Ovary (tissue), 9 donors: ENCODE measurements around the gene CD300A. TPM values are rescaled to one million over a fixed set of nuclear protein-coding genes. Genes with fewer than 3 reads are reported as not detected.

Experiments
- DNase-seq, 5 donors: peaks; one replicate each; pipeline ENCODE4 v3.0.0-alpha.2; 2019 to 2020
- H3K27ac ChIP-seq, 2 donors: fragments of 200-600 bp; one replicate each; pipeline versions ENCODE4 v1.5.1 to v1.8.0; 2019 to 2022
- H3K27me3 ChIP-seq: fragments of 200-600 bp; one replicate; pipeline ENCODE4 v1.8.0; 2022
- H3K36me3 ChIP-seq: fragments of 200-600 bp; sonication (generic); one replicate; pipeline ENCODE4 v1.5.1; 2019
- H3K4me1 ChIP-seq: one replicate; pipeline ENCODE4 v1.8.1; 2013; ENCODE audit warnings: mild to moderate bottlenecking, moderate library complexity; ENCODE audit not compliant: insufficient read depth
- H3K4me3 ChIP-seq: fragments of 200-600 bp; sonication (generic); one replicate; pipeline ENCODE4 v1.5.1; 2017
- H3K9me3 ChIP-seq, 2 donors: fragments of 200-600 bp in 1 of 2; sonication (generic) in 1 of 2; one replicate each; pipeline versions ENCODE4 v1.5.1 to v1.8.1; 2013 to 2019; ENCODE audit warnings: mild to moderate bottlenecking in 1 of 2, moderate library complexity in 1 of 2
- CTCF ChIP-seq, 3 donors: fragments of 450-650 bp in 2 of 3; fragments of 200-600 bp in 1 of 3; IDR thresholded peaks; one replicate each; pipeline versions ENCODE4 v1.5.1 to v1.8.0; 2016 to 2022; ENCODE audit warnings: antibody characterized with exemption in 3 of 3, mild to moderate bottlenecking in 1 of 3
- EP300 ChIP-seq: sonication (generic); formaldehyde crosslinking; IDR thresholded peaks from one replicate; pipeline ENCODE4 v1.6.1; 2017; ENCODE audit warnings: antibody characterized with exemption
- POLR2A ChIP-seq: fragments of 450-650 bp; IDR thresholded peaks from one replicate; pipeline ENCODE4 v1.6.1; 2017; ENCODE audit warnings: antibody characterized with exemption, mild to moderate bottlenecking, moderate library complexity
- WGBS, 3 donors: extraction: QIAGEN DNeasy Blood & Tissue Kit in 1 of 3; methylation state at CpG; one replicate each; pipeline versions ENCODE4 v1.1.5 to v1.1.7; 2013 to 2017; 5-methylcytosine and 5-hydroxymethylcytosine counted together
- intact Hi-C, 4 donors: fragments of 100-400 bp; cut with DNase I; formaldehyde crosslinking; loops; one replicate each; pipeline versions ENCODE4 v1.11.0 to v1.15.1; 2022 to 2023
- polyA plus RNA-seq, 2 donors: library from polyadenylated mRNA; stranded (reverse); fragments of 200-250 nt in 1 of 2; fragments of 350-450 nt in 1 of 2; fragmentation: Illumina TruSeq in 1 of 2; extraction: RNeasy Lipid Tissue Mini Kit (QIAGEN cat#74804) in 1 of 2; gene quantifications; one replicate each; pipeline ENCODE4 v1.2.3, GENCODE V29; 2013 to 2014
- total RNA-seq, 7 donors: library from RNA; depleted of rRNA in 2 of 7; stranded (reverse); fragments of >200 nt in 2 of 7; fragmentation: NEBNext Ultra II Directional in 3 of 7; extraction: Animal tissue kit (Norgen Biotek cat#: 25700) in 3 of 7; gene quantifications; one replicate each; pipeline versions ENCODE4 v1.1.0 to v1.2.4, GENCODE V29; 2016 to 2023
- donor health status: DM: no; HTN: no; CAD: no; lungs with moderate emphysema.
- donor health status: DM: no; HTN: no; CAD: no.
- donor health status: Bipolar disorder and iron deficiency.
- donor health status: DM: yes; HTN: yes; CAD: no.
- donor health status: DM: no; HTN: no; CAD: no.
- donor health status: DM: yes; HTN: yes; CAD: no.

Gene CD300A
- total and polyA plus RNA-seq, 9 donors: 1.4 to 5.5 (median 2.1) TPM

- 52 to 67% (median 53%) methylated on average over 21 of the region's 21 CpGs for WGBS, 3 donors
- H3K27ac ChIP-seq: no peak overlapping the region
- intact Hi-C loops: no loop called here
- H3K9me3 ChIP-seq: no peaks in the 10 kb centered on the region
- no peak overlapping the region for H3K4me3 ChIP-seq
- no peaks in the 10 kb centered on the region for H3K4me1 ChIP-seq
- H3K27me3 ChIP-seq: no peaks in the 10 kb centered on the region
- TF ChIP-seq EP300: no peak
- TF ChIP-seq POLR2A: no peak
- TF ChIP-seq CTCF (IDR thresholded peaks at IDR 0.05): no peak
- no peak for DNase-seq
- no peaks in the 10 kb centered on the region for H3K36me3 ChIP-seq
These were observed 952 bp downstream of the CD300A start for GRCh38 chr17:74467221-74467951.

GRCh38 chr17:74471341-74471740 is 4.9 kb downstream of the CD300A start:
- no peaks in the 10 kb centered on the region for H3K4me1 ChIP-seq
- intact Hi-C loops: no loop called here
- H3K27me3 ChIP-seq: no peaks in the 10 kb centered on the region
- TF ChIP-seq POLR2A (no peak), CTCF (IDR thresholded peaks at IDR 0.05) (no peak), EP300 (no peak)
- no peak overlapping the region for H3K27ac ChIP-seq
- no peaks in the 10 kb centered on the region for H3K36me3 ChIP-seq
- DNase-seq: no peak
- no peak overlapping the region for H3K4me3 ChIP-seq
- 85 to 91% (median 89%) methylated on average over 3 of the region's 3 CpGs for WGBS, 3 donors
- H3K9me3 ChIP-seq: peaks cover 0 to 4% of the 10 kb centered on the region in 2 donors

- intact Hi-C loops: no loop called here
- H3K4me3 ChIP-seq: no peak overlapping the region
- H3K36me3 ChIP-seq: no peaks in the 10 kb centered on the region
- H3K27ac ChIP-seq: no peak overlapping the region
- WGBS, 3 donors: 72 to 80% (median 73%) methylated on average over 4 of the region's 4 CpGs
- H3K9me3 ChIP-seq: peaks cover 0 to 4% of the 10 kb centered on the region in 2 donors
- DNase-seq: no peak
- no peaks in the 10 kb centered on the region for H3K27me3 ChIP-seq
- TF ChIP-seq CTCF (IDR thresholded peaks at IDR 0.05) (no peak), POLR2A (no peak), EP300 (no peak)
- H3K4me1 ChIP-seq: no peaks in the 10 kb centered on the region
These were observed 6.5 kb downstream of the CD300A start for GRCh38 chr17:74472890-74473289.

DNA sequence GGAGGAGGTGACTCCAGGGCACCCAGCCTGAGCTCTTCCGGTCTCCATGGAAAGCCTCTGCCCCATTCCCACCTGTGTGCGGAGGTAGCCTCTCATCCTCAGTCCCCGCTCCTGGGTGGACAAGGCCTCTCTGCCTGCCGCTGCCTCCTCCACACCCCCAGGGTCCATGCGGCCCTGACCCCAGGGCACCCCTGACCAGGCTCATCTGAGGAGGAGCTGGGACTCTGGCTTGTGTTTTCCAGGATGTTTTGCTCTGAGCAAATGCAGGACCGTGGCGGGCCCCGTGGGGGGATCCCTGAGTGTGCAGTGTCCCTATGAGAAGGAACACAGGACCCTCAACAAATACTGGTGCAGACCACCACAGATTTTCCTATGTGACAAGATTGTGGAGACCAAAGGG is 6.9 kb downstream of the CD300A start:
- 47 to 64% (median 52%) methylated on average over 8 of the region's 8 CpGs for whole genome bisulfite sequencing, 3 donors
- Histone ChIP-seq H3K36me3 (no peaks in the 10 kb centered on the region), H3K27me3 (no peaks in the 10 kb centered on the region), H3K4me1 (no peaks in the 10 kb centered on the region), H3K4me3 (no peak overlapping the region), H3K27ac (no peak overlapping the region), H3K9me3 (peaks cover 0 to 4% of the 10 kb centered on the region in 2 donors)
- no peak for DNase-seq
- intact Hi-C loops: no loop called here
- TF ChIP-seq POLR2A (no peak), CTCF (IDR thresholded peaks at IDR 0.05) (no peak), EP300 (no peak)
